CD4-positive, alpha-beta T cell treated with Interferon alpha-2 for 1 hour (primary cell): ENCODE measurements around the gene SRP72.

Experiments used
- DNase-seq, 2 donors: peaks; one replicate each; pipeline ENCODE4 v3.0.0-alpha.2; 2020 to 2022

SRP72 gene

DNA sequence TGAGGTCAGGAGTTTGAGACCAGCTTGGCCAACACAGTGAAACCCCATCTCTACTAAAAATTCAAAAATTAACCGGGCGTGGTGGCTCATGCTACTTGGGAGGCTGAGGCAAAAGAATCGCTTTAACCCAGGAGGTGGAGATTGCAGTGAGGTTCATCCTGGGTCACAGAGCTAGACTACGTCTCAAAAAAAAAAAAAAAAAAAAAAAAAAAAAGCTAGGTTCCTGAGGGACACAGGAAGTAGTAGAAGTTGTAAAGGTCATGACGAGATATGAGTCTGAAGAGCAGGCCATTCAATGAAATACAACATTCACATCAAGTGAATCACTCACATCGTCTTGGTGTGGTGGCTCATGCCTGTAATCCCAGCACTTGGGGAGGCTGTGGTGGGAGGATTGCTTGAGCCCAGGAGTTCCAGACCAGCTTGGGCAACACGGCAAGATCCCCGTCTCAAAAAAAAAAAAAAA is 1.1 kb upstream of the SRP72 start:
- peak in 1 of 2 donors; percentile 24 for DNase-seq

DNA sequence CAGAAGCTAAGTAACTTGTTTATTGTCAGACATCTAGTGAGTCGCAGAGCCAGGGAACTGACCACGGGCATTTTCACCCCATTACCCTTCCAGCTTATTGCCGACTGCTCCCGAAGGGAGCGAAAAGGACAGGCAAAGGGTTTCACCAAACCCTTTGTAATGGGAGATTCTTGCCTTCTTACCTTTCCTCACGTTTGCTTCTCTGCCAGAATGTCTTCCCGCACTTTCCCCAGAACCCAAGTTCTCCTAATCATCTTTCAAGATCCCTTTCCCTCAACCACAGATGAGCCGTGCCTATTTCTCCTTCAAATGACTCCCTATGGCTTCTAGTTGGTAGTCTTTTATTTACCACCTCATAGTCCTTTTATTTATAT is 520 bp upstream of the SRP72 start:
- DNase-seq: no peak

DNA sequence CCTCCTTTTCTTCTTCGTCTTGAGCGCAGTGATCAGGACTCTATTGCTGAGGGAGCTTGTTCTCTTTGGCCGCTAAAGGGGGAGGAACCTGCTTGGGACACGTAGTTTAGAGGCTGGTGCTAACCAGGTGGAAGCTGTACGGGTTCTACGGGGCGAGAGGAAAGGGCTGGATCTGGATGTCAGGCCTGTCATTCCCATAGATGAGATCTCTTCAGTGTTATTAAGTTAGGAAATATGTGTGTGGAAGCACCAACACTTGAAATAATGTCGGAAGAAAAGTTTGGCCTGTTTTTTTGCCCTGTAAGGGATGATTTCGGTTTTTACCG is 643 bp downstream of the SRP72 start:
- peak; percentile 5 to 42 for DNase-seq

DNA sequence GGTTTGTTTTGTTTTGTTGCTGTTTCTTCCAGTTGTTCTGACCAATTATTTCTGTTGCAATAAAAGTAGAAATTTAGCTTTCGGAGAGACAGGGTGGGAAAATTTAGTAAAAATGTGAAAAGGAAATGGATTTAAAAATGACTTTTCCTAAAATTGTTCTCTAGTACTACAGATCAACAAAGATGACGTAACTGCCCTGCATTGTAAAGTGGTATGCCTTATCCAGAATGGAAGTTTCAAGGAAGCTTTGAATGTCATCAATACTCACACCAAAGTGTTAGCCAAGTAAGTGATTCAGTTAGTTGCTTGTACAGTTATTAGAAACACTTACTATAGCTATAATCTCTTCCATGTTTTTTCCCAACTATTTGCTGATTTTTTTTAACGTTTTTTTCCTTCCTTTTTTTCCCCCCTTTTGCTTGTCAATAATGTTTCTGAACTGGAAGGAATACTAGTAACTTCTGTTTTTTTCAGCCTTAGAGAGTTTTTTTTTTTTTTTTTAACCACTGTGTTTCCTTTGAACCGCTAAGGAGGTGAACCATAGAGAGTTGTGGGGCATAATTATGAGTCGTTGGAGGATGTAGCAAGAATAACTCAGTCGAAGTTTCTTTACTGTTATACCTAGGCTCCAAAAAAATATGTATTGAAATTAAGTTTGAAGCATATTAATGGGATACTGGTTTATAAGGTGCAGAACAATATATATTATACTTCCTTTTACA is 2.2 kb downstream of the SRP72 start:
- DNase-seq: no peak

DNA sequence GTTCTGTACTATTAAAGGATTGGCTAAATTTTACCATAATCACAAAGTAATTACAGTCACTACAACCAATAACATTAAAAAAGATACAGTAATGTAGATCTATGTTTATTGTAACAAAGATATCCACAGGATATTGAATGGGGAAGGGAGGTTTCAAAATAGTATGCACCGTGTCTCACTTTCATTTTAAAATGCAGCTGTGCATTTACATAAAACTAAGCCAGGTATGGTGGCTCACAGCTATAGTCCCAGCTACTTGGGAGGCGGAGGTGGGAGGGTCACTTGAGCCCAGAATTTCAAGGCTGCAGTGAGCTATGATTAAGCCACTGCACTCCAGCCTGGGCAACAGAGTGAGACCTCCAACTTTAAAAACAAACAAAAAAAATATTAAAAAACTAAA is 8.5 kb downstream of the SRP72 start:
- DNase-seq: no peak

DNA sequence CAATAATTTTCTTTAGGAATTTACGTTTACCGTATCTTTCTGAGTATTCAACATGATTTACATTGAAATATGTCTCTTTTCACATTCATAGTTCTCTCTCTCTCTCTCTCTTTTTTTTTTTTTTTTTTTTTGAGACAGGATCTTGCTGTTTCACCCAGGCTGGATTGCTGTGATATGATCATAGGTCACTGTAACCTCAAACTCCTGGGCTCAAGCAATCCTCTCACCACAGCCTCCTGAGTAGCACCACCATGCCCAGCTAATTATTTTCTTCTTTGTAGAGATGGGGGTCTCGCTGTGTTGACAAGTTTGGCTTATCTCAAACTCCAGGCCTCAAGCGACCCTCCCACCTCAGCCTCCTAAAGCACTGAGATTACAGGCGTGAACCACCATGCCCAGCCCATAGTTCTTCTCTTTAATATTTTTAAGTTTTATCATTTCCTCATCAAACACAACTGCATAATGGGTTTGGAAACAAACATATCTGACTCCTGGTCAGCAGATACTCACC is 9.8 kb downstream of the SRP72 start:
- DNase-seq: no peak

DNA sequence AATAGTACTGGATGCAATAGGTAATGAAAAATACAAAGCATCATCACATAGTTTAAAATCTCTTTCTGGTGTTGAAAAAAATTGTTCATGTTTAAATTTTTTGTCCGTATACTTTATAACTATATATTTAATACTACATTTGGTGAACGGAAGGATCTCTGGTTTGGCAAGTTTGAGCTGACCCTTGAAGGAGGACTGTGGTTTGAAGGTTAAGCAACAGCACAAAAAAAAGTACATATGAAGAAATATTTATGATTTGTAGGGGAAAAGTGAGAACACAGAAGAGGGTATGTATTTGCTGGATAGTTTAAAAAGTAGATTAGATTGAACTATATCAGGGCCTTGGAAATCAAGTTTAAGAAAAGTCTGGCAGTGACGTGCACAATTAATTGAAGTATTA is 13.3 kb downstream of the SRP72 start:
- no peak for DNase-seq

DNA sequence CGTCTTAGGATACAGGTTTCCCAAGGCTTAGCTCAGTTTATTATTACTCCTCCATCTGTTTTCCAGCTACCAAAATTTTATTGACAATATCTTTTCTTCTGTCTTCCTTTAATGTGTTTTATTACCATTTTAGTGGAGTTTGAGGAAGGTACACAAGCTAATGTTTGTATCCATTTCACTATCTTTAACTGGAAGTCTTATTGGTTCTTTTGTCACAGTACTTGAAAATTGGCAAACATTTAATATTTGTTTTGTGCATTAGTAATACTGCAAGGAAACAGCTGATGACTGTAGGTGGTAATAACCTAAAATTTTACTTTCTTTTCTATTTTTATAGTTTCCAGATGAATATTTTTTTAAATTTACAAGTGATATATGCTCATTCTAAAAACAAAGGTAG is 28.8 kb downstream of the SRP72 start:
- no peak for DNase-seq

DNA sequence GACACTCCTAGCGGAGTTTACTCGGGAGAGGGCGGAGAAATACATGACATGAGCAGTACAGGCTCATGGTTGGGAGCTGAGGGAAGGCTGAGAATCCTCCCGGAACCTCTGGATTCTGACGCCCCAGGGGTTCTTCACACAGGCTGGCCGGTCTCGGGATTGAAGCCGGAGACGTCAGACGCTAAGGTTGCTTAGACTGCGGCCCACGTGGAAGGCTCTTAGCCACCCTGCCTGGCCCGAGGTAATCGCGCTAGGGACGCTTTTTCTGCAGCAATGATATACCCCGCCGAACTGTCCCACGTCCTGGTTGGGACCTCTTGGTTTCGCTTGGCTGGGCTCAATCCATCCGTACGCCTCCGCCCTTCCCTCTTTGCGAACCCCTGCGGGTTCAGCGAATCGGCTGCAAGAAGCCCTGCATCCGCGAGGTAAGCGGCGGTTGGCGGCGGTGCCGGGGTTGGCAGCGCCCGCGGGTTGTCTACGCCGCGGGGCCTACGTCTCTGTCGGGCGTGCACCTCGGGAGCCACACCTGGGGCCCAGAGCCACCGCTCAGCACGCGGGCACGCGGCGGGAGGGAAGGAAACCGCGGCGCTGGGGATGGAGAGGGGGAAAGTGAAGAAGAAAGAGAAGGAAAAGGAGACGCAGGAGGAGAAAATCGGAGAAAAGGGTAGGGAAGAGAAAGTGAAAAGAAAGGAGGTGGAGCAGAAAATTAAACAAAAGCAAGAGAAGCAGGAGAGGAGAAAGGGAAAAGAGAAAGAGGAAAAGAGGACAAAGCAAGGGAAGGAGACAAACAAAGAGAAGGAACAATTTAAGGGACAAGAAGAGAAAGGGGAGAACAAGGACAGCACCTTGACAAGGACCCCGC is 38.1 kb downstream of the SRP72 start, which contains the start of gene ARL9:
ARL9 (plus strand) TSS at position 523 of the 862 bp plus-strand sequence; CDS start at position 595, 72 bp downstream.
- peak; percentile 36 to 68 for DNase-seq

DNA sequence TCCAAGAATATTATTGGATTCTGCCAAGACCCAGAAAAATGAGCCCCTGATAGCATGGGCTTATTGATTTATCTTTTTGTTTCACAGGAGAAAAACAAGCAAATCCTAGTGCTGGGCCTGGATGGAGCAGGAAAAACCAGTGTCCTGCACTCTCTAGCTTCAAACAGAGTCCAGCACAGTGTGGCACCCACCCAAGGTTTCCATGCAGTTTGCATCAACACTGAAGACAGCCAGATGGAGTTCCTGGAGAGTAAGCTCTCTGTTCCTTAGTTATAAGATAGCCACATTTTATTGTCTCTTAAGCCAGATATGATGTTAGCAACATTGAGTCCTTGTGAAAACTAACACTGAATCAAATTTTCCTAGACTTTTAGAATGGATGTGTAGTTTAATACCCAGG is 43.7 kb downstream of the SRP72 start:
- DNase-seq: no peak

DNA sequence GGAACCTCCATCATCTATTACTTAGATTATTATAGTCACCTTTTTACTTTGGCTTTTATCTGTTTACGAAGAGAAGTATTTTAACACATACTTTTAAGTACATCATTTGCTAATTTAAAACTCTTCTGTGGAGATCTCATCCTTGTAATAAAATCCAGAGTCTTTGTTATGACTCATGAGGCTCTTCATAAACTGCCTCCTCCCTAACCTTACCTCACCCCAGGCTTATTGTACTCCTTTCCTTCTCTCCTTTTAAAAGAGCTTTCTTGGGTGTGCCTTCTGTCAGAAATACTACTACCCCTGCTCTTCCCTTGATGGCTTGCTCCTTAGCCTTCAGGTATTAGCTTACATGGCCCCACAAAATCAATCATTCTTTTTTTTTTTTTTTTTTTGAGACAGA is 44.7 kb downstream of the SRP72 start:
- DNase-seq: no peak

DNA sequence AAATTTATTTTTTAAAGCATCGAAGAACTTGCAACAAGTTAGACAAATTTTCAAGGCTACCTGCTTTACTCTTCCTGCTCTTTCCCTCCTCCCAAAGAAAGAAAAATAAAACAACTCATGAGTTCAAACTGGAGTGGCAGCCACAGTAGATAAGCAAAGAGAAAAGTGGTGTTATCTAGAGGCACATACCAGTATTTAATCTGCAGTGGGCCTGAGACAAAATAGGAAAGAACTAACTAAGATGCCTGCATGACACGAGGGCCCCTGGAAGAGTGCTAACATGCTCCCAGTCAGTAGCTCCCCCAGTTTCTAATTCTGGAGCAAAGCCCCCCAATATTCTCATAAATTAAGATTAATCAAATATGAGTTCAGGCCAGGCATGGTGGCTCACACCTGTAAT is 46.1 kb downstream of the SRP72 start:
- DNase-seq: no peak

DNA sequence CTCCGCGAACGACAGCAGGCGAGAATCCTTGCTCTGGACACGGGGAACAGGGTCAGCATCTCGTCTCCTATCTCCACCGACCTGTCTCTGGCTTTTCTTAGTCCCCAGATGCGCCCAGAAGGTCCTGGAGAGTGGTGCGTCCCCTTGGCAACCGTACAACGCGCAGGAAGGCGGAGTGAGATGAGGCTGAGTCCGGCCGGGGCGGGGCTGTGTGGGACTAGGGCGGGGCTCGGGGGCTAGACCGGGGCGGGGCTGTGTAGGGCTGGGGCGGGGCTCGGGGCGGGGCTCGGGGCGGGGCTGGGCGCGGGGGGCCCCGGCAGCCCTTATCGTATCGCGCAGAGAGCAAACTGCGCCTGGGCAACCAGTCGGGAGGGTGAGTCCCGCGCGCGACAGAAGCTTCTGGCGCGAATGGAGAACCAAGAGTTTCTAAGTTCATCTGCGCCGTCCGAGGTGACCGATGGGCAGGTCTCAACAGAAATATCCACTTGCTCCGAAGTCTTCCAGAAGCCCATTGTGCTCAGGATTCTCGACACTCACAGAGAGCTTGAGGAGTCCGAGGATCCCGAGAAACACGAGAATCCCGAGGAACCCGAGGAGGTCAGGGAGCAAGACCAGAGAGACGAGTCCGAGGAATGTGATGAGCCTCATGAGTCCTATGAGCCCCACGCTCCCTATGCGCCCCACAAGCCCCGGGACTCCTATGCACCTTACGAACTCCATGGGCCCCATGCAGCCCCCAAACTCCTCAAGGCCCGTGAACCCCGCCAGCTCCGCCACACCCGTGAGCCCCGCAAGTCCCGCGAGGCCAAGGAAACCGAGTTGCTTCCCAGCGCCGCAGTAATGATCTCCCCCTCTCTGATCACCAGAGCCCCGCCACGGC is 63.1 kb downstream of the SRP72 start:
- peak; percentile 82 to 85 for DNase-seq

DNA sequence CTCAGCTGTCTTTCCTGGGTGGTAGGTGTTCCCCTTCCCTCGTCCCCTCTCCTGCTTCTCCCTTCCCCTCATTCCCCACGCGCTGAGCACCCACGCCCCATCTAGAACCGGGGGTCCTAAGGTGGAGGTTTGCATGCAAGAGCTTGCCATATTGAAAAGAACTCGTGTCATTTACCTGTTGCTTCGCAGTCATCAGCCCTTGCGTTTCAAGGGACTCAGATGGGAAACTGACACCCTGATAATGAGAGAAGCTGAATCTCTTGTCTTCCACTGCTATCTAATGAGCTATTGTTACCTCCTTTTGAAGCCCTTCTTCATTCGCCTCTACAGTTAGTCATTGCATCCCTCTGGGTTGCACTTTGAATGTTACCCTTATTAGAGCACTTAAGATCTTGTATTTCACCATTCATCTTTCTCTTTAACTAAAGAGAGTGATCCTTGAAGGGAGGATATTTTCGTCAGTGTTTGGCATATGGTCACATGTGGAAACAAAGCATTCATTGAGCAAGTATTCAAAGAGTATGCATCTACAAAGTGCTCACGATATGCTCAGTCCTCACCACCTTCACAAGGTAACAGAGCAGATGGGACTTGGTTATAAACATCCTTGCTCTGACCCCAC is 63.8 kb downstream of the SRP72 start:
- no peak for DNase-seq

DNA sequence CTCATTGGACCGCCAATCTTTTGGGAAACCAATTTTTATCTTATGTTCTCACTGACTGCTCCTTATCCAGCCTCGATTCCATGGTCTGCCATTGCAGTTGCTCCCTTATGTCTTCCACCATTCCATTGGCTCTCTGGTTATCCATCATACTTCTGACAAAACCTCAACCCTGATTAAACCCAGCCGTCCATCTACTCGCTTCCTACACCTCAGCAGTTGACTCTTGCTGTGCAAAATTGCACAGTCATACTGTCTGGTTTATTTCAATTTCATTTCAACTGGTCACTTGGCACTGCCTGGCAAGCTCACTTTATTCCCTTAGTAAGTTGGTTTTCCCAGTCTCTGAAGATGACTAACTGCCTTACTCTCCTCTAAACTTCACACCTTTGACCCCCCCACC is 64.4 kb downstream of the SRP72 start:
- DNase-seq: no peak

DNA sequence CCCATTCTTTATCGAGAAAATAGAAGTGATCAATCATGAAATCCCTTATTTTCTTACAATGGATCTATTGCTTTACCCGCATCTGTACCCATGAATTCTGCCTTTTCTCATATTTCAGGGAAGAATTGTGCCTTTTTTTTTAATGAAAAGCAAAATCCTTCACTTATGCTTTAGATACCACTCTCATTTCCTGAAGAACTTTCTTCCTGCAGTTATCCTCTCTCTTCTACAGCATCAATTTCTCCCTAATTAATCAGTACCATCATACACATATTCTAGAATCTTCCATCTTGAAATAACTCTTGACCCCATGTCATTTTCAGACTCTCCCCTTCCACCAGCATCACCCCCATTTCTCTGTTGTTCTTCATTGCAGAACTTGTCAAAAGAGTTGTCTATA is 64.8 kb downstream of the SRP72 start:
- no peak for DNase-seq

DNA sequence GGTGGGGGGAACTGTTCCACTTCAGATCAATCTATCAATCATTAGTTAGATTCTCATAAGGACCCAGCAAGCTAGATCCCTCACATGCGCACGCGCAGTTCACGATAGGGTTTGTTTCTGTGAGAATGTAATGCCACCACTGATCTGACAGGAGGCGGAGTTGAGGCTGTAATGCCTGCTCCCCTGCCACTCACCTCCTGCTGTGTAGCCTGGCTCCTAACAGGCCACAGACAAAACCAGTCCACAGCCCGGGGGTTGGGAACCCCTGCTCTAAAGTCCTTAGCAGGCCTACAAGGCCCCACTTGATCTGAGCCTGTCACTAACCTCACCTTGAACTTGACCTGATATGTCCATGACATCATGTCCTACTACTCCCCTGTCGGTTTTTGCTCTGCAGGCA is 68.5 kb downstream of the SRP72 start:
- DNase-seq: no peak

DNA sequence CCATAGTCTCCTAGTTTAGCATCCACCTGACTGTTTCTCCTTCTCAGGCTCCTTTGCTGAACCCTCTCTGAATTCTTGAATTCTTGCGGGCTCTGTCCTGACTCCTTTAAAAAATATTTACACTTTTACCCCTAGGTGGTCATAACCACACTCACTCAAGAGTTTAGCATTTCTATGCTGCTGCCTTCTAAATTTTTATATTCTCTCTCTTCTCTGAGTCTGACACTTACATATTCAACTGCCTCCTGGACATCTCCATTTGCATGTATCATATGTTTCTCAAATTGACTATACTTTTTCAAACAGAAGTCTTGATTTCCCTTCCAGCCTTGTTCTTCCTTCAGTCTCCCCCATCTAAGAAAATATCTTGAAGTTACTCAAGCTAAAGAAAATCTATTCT is 69.7 kb downstream of the SRP72 start:
- no peak for DNase-seq

DNA sequence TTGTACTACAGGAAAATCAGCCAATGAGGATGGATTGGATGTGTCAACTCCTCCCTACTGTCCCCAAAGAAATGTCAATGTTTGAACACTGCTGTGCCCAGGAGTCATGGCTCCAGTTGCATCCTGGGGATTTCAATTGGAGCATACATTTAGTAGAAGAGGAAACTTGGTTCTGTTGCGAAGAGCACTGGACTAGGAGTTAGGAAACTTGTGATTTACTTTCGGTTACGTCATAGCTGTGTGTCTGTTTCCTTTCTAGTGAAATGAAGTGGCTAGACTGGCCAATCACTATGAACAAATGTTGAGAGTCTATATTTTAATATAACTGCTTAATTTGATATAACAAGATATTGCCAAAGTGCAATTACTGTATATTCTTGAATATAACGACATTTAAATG is 73.4 kb downstream of the SRP72 start:
- DNase-seq: no peak

DNA sequence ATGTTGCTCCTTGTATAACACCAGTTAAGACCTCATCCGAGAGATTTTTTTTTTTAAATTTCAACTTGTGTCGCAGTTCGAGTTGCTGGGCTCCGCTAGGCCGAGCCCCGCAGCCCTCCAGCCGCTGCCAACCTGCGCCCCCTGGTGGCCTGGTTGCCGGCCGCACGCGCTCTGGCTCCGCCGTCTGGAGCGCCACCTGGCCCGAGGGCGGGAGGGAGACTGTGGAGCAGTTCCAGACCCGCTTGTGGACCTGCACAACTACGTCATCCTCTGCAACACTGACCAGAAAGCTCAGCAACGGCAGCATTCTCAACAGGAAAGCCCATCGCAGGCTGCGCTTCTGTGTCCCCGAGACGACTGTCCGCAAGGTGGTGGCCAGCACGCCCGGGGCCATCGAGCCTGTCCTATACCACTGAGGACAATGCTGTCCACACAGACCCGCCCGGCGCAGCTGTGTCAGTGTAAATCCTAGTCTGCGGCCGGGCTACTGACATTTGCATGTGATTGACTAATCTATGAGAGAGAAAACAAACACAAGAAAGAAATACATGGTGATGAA is 77.2 kb downstream of the SRP72 start:
- peak; percentile 79 to 87 for DNase-seq

DNA sequence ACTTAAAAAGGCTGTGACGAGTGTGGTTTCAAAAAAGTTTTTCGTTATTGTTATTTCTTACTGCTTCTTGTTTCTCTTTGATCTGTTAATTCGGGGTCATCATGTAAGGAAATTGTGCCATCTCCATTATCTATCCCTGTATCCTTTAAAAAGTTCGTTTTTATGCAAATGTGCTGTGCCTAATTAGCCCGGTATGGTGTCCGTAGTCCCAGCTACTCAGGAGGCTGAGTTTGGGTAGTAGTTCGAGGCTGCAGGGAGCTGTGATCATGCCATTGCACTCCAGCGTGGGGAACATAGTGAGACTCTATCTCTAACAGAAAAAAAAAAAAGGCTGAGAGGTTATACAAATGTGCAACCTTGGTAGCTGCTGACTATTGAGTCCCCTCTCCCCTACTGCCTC is 83.2 kb downstream of the SRP72 start:
- no peak for DNase-seq

DNA sequence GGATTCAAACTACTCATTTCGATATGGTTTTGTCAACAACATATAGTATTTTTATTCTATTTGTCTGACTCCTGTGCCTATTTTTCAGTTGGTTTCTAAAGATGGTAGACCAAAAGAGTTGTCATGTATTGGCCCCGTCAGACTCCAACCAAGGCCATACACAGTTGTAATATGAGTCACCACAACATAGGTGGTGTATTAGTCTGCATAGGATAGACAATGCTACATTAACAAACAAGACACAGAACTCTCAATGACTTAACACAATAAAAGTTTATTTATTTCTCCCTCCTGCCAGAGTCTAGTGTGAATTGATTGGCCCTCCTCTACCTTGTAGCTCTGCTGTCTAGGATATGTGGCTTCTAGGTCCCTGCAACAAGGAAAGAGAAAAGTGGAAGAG is 84.1 kb downstream of the SRP72 start:
- no peak for DNase-seq
